Inflammatory macrophage (primary cell): ENCODE measurements around the gene AUTS2.
A peak's percentile ranks its signal among the peaks of the same experiment; 100 is the strongest.
"Not testable (repeated sequence)": the region's sequence is repeated elsewhere in the genome, so short reads cannot be mapped to it uniquely, and the experiment has no call there.

Source experiments
- DNase-seq, 2 donors: peaks; one replicate each; pipeline ENCODE4 v3.0.0-alpha.2; 2020 to 2022

Gene AUTS2

DNA sequence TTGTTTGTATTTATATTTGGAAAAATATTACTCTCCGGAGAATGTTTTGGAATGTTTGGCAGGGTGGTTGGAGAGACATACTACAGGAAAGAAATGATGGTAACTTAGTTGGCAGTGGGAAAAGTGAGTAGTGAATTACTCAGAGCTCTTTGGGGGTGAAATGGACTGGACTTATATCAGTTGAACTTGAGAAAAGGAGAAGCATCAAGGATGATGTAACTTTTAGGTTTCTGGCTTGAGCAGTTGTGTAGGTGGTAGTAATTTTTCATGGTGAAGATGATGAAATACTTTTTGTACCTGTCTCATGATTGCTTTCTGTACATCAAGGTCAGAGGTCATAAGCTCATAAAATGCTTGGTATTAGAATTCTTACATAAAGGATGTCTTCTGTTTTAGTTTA, 617.2 kb downstream of the AUTS2 start:
- peak; percentile 74 to 78 for DNase-seq

DNA sequence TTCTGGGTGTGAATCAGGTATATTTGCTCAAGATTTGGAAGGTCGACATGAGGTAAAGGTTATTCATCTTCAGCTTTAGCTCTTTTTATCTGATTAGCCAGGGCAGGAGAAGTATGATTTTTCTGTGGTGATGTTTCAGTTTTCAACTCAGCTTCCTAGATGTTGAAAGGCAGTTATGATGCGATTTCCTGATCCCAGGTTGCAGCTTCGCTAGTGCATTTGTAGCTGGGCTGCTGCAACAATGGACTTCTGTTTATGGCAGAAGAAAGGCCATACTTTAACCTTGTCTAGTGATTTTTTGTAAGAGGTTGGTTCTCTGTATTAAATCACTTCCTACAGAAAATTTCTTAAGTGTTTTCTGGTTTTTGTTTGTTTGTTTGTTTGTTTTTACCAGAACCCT, 619.3 kb downstream of the AUTS2 start:
- DNase-seq, result peak; percentile 28 to 64

DNA sequence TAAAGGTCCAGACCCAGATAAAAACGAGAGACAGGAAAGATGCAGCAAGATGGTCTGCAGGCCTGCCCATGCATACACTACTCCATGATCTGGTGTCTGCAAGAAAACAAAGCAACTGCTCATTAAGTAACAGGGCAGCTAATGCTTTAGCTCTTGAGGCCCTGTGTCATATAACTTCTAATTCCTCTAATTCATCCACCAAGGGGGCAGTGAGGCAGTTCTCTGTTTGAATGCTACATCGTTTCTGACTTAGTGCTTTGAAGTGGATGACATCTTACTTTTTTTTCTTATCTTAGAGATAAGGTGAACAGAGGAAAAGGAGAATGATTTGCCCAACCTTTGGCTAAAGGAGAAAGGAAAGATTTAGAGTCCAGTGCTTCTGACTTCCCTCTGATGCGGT, 619.7 kb downstream of the AUTS2 start:
- DNase-seq, result no peak

DNA sequence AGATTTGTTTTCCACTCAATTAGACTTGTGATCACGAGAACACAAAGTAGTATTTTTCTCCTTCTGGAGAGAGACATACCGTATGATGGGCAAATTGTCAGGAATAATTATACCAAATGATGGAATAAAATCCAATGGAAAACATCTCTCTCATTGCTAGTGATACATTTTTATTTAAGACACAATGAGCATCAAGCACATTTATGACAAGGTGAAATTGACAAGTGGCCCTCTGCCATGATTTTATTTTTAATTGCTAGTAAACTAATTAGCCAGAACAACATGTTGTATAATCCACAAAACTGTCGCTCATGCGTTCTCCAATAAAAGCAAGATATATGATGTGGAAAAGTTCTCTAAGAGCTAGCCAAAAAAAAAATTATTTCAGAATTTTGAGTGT, 620.8 kb downstream of the AUTS2 start:
- no peak for DNase-seq

DNA sequence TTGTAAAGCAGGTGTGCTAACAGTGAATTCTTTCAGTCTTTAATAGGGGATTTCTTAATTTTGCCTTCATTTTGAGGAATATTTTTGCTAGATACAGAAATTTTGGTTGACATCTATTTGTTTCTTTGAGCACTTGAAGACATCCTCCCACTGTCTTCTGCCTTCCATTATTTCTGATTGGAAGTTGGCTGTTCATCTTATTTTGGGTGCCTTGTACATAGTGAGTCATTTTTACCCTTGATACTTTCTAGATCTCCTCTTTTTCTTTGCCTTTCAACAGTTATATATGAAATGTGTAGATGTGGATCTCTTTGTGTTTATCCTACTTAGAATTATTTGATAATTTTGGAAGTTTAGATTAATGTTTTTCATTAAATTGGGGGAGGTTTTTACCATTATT, 631.0 kb downstream of the AUTS2 start:
- DNase-seq, result no peak

DNA sequence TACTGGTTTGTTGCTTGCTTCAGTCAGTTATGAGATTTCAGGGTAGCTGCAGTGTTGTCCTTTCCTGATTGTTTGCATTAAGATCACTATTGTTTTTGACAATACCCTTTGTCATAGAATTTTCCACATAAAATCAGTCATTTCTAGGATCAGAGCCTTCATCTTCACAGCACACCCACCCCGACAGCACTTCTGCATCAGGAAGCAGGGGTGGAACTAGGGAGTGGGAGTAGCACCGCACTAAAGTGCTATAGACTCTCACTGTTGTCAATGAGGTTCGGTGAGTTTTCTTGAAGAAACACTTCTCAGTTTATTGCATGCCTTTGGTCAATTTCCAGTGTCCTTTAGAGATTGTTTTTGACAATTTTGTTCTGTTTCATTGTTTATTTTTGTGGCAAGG, 632.5 kb downstream of the AUTS2 start:
- DNase-seq, result no peak

DNA sequence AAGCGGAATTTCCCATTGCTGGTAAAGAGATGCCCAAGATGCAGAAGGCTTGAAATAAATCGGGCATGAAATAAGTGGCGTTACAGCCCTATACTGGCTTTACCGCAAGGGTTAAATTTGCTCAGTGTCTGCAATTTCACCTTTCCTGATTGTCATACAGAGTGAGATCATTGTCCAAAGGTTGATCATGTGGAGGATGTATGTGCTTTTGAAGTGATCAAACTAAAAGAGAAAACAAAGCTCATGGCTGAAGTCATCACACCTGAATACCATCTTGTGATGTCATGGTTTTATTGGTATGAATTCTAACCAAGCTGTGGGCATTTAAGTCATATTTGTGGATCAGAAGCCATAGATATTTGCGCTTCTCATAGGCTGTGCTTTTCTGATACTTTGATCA, 635.5 kb downstream of the AUTS2 start:
- no peak for DNase-seq

DNA sequence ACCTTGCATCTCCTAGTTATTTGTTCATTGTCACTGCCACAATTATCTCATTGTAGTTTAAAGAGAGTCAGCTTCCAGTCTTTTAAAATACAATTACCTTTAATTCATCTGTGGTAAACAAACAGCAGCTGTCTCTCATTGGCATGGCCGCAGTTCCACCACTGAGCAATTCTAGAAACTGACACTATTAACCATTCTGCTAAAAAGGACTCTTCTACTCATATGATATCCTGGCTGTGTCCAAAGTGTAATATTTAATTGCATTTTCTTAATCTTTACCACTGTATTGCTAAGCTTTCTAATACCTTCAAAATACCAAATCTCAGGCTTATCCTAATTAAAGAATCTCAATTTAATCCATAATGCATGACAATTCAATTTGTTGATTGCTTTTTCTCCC, 639.0 kb downstream of the AUTS2 start:
- DNase-seq, result no peak

DNA sequence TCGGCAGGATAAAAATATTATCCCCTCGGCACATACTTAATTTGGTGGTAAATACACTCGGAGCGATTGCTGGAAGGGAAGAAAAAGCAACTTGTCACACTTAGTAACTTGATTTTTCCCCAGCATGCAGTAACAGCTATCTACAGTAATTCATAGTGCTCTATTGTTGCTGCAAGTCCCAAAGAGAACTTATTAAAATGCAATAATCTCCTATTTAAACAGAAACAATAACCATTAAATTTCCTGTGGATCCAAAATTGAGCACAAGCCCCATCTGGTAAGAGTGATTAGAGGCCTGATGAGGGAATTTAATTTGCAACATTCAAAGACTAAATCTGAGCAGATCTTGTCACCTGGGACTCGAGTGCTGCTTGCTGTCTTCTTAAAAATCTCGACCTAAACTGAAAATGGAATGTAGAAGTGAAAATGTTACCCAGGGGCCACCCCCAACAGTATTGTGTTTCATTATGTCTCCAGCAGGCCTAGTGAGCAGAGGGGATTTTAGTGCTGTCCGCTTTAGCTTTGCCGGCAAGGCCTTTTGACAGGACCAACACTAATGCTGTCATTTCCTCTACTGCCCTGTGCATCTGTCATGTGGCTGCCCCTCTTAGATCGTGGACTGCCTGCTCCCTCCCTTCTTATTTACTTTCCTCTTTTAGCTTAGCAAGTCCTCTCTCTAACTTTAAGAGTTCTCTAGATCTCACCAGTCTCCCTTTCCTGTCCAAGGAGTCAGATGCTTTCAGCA, 639.7 kb downstream of the AUTS2 start:
- no peak for DNase-seq

DNA sequence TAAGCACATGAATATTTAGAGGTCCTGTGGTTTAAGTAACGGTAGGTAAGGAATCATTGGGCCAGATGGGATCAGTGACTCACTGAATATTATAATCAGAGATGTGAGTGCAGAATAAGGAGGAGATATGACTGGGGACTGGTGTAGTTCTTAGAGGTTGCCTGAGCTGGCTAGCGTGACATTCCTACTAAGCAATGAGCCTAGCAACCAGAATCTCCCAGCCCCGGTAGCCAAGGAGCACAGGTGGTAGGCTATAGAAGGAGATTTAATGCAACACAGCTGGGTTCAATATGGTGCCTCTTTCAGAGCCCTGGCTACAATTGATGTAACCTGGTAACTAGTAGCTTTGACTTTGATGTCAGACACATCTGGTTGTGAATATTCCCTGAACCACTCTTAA, 641.6 kb downstream of the AUTS2 start:
- DNase-seq, result no peak

DNA sequence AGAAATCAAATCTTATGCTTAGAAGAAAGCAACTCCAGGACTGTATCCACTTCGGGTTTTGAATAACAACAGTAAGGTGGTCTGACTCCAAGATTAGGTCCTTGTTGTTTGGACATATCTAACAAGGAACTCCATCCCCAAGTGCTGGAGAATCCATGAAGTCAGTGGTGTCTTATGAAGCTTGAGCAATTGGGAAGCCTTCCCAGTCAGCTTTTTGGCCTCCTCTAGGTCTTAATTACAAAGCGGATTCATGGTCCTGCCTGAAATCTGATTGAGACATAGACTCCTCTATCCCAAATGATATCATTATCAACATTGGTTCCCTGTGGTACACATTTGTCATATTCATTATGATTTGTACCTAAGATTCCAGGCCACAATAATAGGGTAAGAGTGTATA, 642.6 kb downstream of the AUTS2 start:
- DNase-seq, result no peak

DNA sequence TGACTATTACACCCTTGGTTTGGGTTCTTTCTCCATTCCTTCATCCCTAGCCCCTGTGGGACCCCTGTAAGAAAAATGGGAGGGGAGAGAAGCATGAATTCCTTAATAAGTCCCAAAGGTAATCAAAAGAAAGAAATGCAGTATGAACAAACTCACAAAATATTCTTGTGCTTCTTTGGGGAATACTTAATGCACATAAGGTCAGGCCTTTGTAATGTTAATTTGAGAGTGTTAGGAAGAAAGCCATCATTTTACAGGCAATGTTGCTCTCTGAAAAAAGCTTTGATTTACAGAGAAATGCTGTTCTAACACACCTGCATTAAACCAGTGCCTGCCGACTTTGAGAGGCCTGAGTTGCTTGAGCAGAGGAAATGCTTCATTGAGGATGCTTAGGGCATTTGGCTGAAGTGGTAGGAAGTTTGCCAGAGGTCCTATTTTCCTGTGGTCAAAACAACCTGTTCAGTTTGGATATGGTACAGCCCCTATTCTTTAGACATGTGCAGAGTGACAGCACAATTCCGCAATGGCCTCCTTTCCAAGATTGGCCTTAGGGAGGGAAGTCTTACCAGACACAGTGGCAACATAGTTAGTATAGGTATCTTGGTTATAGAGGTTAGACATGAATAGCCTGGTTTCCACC, 643.4 kb downstream of the AUTS2 start:
- DNase-seq, result no peak

DNA sequence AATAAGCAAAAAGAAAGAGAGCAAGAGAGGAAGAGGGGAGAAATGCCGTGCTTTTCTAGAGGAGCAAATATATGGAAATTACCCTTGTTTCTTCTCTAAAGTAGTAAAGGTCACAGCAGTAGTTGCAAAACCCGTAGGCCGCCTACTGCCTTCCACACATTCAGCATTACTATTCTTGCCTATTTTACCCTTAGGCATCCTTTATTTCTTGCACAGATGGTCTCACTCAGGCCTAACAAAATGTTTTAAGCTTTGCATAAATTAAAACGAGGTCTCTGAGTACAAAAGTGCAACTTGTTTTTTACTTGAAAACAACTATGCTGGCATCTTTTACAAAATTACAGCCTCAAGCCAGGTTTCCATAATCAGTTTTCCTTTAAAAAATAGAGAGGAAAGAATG, 644.6 kb downstream of the AUTS2 start:
- no peak for DNase-seq

DNA sequence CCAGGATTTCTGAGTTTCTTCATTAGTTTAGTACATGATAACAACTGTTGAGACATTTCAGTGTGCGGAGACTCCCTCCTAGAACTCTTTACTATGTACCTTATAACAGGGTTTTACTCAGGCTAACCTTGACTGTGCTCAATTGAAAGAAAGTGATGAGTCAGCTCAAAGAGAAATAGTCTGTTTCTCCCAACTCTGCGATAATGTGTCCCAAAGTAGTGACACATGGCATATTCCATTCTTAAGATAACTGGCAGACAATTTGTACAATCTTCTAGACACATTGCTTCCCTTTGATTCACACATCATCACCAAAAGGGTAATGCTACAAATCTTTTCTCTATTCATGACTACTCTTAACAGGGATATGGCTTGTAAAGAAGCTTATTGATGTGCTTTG, 645.2 kb downstream of the AUTS2 start:
- no peak for DNase-seq

DNA sequence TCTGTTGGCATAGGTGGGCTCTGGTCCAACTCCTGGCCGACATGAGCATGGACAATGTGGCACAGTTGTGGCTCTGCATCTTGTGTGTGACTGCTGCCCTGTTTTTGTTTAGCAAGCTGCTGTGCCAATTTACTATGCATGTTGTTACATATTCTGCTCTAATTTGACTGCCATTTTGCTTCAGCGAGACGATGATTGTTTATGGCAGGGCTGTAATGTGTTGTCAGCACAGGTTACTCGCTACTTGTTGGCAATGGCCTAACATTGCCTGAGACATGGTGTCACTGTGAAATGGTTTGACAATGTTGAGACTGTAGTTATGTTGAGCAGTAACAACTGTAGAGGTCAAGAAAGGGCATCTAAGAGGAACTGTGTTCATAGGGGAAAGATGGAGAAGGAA, 659.6 kb downstream of the AUTS2 start:
- DNase-seq, result no peak

DNA sequence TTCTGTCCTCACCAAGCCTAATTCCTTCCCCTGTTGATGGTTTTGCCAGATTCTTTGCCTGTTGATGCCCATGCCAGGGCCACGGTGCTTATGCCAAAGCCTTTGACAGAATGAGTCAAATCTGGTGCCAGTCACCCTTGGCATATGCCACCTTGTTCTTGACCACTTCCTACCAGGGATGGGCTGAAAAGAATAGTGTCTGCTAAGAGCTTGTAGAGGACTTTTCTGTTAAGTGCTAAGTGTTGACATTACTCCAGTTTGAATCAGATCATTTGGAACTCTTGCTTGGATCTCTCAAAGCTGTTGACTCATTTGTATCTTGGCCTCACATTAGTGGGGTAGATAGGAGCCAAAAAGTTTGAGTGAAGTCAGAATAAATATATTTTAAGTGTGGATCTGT, 661.2 kb downstream of the AUTS2 start:
- DNase-seq, result no peak

DNA sequence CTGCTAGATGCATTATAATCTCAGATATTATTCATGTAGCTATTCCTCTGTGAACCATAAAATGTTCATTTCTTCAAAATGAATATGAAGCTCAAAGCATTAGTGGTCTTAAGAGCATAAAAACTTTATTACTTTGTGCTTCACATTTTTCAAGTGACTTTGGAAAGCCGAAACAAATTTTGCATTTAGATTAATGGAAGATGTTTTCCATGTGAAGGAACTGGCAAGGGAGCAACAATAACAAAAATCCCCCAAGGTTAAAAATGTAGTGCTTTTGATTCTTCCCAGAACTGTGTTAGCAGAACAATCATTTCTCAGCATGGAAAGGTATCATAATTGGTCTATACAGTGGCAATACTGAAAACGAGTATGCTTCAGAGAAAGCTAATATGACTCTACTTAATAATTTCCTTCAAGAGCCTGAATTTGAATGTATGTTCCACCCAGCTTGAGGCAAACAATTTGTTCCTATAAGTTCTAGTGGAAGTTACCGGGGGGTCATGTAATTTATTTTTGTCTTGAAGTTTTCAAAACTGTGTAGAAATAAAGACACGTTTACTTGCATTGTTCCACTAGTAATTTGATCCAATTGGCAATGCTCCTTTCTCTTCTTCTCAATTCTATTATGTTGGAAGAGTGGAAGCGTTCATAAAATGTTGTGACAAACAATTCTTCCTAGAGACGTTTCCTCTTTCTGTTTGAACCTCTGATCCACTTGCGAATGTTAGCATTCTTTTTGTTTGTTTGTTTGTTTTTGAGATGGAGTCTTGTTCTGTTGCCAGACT, 665.4 kb downstream of the AUTS2 start:
- DNase-seq, result no peak

DNA sequence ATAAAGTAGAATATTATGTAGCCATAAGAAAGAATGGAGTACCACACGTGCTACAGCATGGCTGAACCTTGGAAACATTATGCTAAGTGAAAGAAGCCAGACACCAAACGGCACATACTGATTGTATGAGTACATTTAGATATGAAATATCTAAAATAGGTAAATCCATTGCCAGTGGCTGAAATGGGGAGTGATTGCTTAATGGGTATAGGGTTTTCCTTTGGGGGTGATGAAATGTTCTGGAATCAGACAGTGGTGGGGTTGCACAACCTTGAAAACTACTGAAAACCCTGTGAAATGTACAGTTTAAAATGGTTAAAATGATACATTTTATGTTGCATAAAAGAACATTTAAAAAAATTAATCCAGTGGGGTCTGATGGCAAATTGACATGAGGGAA, 667.9 kb downstream of the AUTS2 start:
- no peak for DNase-seq

DNA sequence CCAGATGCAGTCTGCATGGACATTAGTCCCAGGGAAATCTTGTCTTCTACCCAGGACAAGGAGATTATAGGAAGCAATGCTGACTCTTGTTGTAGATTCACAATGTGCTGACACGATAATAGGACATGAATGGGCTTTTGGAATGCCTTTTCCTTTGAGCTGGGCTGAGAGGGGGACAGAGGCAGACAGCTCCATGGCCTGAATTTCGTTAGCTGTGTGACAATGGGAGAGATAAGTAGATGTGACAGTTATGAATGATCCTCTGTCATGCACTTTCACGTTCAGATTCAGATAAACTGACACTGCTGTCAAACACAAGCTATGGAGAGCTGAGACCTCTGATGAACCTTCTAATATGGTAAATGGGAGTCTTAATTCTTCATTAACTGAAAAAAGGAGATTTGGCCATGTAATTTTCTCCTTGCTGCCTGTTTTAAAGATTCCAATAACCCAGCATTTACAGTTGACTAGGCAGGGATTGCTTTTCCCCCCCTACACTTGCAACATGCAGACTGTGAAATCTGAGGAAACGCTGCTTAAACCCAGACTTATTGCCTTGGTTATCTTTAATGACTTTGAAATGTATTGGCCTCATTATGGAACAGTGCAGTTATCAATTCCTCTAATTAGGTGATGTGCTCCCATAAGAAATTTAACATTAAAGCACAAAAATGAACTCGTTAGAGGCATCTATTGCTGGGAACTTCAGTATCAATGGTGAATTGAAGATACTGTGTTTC, 669.3 kb downstream of the AUTS2 start:
- DNase-seq, result no peak

DNA sequence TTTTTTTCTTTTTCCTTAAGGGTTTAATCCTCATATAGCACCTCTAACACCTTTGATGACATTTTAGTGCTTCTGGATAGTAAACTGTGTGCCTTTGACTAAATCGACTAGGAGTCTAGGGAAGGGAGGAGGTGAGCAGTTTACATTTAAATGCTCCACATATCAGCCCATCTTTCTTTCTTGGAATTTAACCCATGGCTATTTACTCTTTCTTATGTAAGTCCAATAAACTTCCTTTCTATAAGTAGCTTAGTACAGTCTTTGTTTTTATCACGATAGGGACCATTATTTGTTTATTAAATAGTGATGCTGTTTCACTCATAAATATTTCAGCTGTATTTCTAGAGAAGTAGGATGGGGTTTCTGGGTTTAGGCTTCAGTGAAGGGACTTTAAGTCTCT, 669.9 kb downstream of the AUTS2 start:
- no peak for DNase-seq

DNA sequence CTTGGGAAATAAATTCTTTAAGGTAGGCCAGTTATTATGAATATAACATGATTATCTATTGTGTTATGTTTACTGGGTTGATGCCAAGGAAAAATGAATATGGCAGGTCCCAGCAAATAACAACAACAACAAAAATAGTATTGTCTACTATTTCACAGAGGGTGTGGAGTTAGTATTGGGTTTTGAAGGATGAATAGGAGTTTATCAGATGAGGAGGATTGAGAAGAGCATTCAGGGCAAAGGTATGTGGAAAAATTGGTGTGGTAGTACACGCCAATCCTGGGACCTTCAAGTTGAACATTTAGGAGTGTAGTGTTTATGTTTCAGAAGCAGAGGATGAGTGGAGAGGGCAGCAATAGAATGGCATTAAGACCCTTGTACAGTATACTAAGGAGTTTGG, 671.9 kb downstream of the AUTS2 start:
- no peak for DNase-seq

DNA sequence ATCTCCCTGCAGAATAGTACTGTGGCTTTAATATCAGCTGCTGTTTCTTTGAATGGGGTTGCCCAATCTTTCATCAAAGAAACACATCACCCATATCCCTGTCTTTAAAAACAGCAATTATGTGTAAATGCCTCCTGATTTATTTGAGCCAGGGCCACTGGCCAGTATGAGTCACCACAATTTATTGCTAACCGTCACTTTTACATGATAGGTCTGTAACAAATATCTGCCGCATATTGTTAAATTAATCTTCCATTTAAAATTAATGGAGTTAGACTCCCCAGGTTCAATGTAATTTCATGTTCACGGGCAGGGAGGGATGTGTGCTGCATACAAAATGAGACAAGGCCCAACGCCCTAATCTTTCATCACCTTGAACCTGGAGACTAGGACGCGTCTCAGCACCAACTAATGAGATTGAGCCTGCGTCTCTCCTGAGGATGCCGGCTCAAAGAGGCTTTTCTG, 673.4 kb downstream of the AUTS2 start:
- no peak for DNase-seq

DNA sequence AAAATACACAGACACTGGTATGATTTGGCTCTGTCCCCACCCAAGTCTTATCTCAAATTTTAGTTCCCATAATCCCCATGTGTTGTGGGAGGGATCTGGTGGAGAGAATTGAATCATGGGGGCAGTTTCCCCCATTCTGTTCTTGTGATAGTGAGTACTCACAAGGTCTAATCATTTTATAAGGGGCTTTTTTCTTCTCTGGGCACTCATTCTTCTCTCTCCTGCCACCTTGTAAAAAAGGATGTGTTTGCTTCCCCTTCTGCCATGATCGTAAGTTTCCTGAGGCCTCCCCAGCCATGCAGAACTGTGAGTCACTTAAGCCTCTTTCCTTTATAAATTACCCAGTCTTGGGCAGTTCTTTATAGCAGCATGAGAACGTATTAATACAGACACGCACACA, 677.3 kb downstream of the AUTS2 start:
- DNase-seq, result not testable (repeated sequence)
